Measurements from ENCODE around the gene DNAJC15.

Gene DNAJC15

GRCh38 chr13:43002021-43002420, 21.4 kb upstream of the DNAJC15 start:
- TF ChIP-seq CTCF (IDR thresholded peaks at IDR 0.05), result no peak
- no peak overlapping the region for H3K9ac ChIP-seq
- H3K4me3 ChIP-seq (ENCODE audit: low read depth, low read length), result no peak overlapping the region
- no peak overlapping the region for H3K27ac ChIP-seq
- H3K4me1 ChIP-seq, result no peaks in the 10 kb centered on the region
- no peaks in the 10 kb centered on the region for H3K27me3 ChIP-seq (ENCODE audit: control insufficient read depth, insufficient read depth, low read length)
- H3K4me2 ChIP-seq (ENCODE audit: low read length), result no peak overlapping the region
- H3K36me3 ChIP-seq (ENCODE audit: control insufficient read depth, insufficient read depth, low read length), result no peaks in the 10 kb centered on the region
- H3K9me3 ChIP-seq (ENCODE audit: control insufficient read depth, low read length), result no peaks in the 10 kb centered on the region
- no peaks in the 10 kb centered on the region for H3K79me2 ChIP-seq
- no peak overlapping the region for H2AFZ ChIP-seq

- TF ChIP-seq CTCF (IDR thresholded peaks at IDR 0.05), result no peak
- Histone ChIP-seq H3K9ac (no peak overlapping the region), H3K4me2 (ENCODE audit: low read length) (no peak overlapping the region), H2AFZ (no peak overlapping the region), H3K79me2 (no peaks in the 10 kb centered on the region), H3K4me3 (ENCODE audit: low read depth, low read length) (no peak overlapping the region), H3K36me3 (ENCODE audit: control insufficient read depth, insufficient read depth, low read length) (no peaks in the 10 kb centered on the region), H3K27ac (no peak overlapping the region), H3K4me1 (no peaks in the 10 kb centered on the region), H3K9me3 (ENCODE audit: control insufficient read depth, low read length) (no peaks in the 10 kb centered on the region), H3K27me3 (ENCODE audit: control insufficient read depth, insufficient read depth, low read length) (no peaks in the 10 kb centered on the region)
These were observed 20.4 kb upstream of the DNAJC15 start for GRCh38 chr13:43003010-43003409.

- no peak for TF ChIP-seq CTCF (IDR thresholded peaks at IDR 0.05)
- H3K4me1 ChIP-seq, result no peaks in the 10 kb centered on the region
- H3K9ac ChIP-seq, result no peak overlapping the region
- no peaks in the 10 kb centered on the region for H3K79me2 ChIP-seq
- H3K27me3 ChIP-seq (ENCODE audit: control insufficient read depth, insufficient read depth, low read length), result no peaks in the 10 kb centered on the region
- H3K4me3 ChIP-seq (ENCODE audit: low read depth, low read length), result no peak overlapping the region
- no peak overlapping the region for H2AFZ ChIP-seq
- H3K36me3 ChIP-seq (ENCODE audit: control insufficient read depth, insufficient read depth, low read length), result no peaks in the 10 kb centered on the region
- H3K9me3 ChIP-seq (ENCODE audit: control insufficient read depth, low read length), result no peaks in the 10 kb centered on the region
- H3K27ac ChIP-seq, result no peak overlapping the region
- H3K4me2 ChIP-seq (ENCODE audit: low read length), result no peak overlapping the region
These were observed 19.7 kb upstream of the DNAJC15 start for GRCh38 chr13:43003729-43004128.

- Histone ChIP-seq H3K4me2 (ENCODE audit: low read length) (peak overlapping the region; percentile 47), H3K27ac (no peak overlapping the region), H3K4me1 (no peaks in the 10 kb centered on the region), H3K9ac (no peak overlapping the region), H3K36me3 (ENCODE audit: control insufficient read depth, insufficient read depth, low read length) (no peaks in the 10 kb centered on the region), H3K9me3 (ENCODE audit: control insufficient read depth, low read length) (no peaks in the 10 kb centered on the region), H2AFZ (no peak overlapping the region), H3K27me3 (ENCODE audit: control insufficient read depth, insufficient read depth, low read length) (no peaks in the 10 kb centered on the region), H3K79me2 (no peaks in the 10 kb centered on the region), H3K4me3 (ENCODE audit: low read depth, low read length) (peak overlapping the region; percentile 11)
- no peak for TF ChIP-seq CTCF (IDR thresholded peaks at IDR 0.05)
These were observed 17.7 kb upstream of the DNAJC15 start for GRCh38 chr13:43005460-43006236.

Measured in parathyroid adenoma (tissue), 2 donors.